GM19438 (cell line): ENCODE measurements around the gene PTPRN2.
"Not testable (repeated sequence)": the region's sequence is repeated elsewhere in the genome, so short reads cannot be mapped to it uniquely, and the experiment has no call there.

ENCODE experiments used
- ATAC-seq: cut with Tn5 transposase; IDR thresholded peaks from one replicate; pipeline ENCODE4 v1.9.1; 2021; ENCODE audit warnings: low read depth; ENCODE audit not compliant: unreplicated experiment

PTPRN2 gene

DNA sequence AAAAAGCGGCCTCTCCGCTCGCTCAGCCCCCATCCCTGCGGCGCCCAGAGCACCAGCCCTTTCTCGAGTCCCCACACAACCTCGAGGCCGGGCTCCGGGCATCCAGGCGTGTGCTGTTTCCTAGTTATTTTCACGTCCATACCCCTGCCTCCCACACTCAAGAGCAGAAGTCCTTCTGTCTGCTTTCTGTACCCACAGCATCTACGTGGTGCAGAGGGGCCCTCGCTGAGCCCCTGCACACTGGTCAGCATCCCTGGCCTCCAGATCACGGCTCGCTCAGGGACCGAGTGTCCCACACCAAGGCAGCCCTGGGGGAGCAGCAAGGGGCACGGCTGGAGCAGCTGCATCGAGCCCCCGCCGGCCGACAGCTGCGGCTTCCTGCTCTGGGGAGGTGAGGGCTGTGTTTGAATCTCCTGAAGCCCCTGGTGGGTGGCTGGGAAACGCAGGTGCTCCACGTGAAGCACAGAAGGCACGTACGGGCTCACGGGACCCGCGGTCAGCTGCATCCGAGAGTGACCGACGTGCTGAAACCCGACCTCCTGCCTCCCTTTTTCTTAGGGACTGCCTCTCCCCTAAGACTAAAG, 917.8 kb downstream of the PTPRN2 start:
- no peak for ATAC-seq

- ATAC-seq = no peak
Observed at GRCh38 chr7:157668884-157669767, 918.5 kb downstream of the PTPRN2 start.

DNA sequence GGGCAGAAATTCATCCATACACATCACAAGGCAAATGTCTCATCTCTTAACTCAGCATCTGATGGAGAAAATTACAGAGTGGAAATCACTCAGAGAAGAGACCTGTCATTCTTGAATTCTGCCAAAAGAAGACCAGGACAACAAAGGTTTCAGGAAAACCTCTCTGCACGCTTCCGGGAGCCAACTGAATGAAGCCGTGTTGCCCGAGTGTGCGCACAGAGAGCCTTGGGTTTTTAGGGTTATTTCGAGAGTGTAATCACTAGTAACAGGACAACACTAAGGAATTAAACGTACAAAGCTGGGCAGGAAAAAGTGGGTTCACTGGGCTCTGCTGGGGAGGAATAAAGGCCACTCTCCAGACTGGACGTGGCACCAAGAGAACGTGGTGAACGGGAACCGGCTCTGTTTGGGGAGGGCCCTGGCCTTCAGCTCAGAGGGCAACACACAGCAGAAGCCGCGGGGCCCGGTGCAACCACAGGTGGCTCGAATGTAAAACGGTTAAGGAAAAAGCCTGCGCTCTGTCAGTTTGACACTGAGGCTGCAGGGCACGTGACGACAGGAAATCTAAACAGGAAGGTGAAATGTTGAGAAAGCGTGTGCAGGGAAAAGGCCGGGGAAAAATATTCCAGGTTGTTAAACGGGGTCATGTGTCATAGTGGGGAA, 919.3 kb downstream of the PTPRN2 start:
- ATAC-seq = no peak

DNA sequence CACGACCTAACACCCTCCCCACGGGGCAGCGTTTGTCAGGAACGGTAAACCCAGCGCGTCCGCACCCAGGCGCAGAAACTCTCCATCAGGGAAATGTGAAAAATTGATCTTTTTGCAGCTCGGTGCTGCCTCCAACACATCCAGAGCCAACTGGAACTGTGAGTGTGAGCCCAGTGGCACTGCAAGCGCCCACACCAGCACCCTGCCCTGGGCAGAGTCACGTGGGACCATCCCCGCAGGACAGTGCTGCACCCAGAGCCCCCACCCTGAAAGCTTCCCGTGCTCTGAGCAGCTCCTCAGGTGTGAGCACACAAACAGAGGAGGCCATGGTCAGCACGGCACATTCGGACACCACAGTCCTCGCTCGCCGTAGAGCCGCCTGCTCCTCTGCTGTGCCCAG, 919.9 kb downstream of the PTPRN2 start:
- no peak for ATAC-seq

DNA sequence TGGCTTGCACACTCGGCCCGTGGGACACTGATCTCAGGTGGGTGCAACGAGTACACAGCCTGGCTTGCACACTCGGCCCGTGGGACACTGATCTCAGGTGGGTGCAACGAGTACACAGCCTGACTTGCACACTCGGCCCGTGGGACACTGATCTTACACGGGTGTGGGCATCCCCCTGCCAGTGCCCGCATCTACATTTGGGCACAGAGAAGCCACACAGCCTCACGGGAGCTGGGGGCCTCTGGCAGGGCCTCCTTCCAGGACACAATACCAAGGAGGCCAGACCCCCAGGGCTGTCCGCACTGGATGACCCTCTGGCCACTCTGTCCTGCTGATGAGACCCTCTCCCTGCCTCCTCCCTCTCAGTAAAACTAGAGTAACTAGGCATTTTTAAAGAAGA, 920.4 kb downstream of the PTPRN2 start:
- no peak for ATAC-seq

- no peak for ATAC-seq
Observed at GRCh38 chr7:157666530-157667040, 921.0 kb downstream of the PTPRN2 start.

GRCh38 chr7:157665634-157665988, 922.0 kb downstream of the PTPRN2 start:
- not testable (repeated sequence) for ATAC-seq

- no peak for ATAC-seq
Observed at GRCh38 chr7:157664871-157665633, 922.6 kb downstream of the PTPRN2 start.

- no peak for ATAC-seq
Observed at GRCh38 chr7:157664034-157664433, 923.6 kb downstream of the PTPRN2 start.

DNA sequence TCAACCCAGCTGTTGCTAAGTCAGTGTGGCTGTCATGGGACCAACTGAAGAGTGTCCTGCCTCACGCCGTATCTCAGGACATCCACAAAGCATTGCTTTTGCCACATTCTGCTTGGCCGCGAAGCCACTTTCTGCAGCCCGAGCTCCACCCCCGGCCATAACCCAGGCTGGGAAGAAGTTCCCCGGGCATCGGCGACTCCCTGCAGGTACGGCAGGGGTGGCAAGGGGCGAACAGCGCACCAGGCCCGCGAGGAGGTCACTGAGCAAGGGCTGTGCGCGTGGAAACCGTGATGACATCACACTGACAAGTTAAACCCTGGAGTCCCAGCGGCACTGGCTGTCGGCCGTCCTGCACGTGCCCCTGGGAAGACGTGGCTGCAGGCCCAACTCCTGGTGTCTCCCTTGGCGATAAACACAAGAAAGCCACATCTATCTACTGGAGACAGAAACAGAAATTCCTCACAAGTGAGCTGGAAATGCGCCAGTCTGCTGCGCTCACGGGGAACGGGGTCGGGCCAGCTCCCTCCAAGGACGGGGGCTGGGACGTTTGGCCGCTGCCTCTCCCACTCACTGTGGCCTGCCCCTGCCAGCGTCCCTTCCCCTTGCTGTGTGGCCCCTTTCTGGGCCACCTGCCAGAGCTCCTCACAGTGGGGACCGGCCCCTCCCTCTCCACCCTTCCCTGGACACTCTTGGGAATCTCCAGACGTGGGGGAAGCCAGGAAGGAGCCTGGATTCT, 924.5 kb downstream of the PTPRN2 start:
- no peak for ATAC-seq

DNA sequence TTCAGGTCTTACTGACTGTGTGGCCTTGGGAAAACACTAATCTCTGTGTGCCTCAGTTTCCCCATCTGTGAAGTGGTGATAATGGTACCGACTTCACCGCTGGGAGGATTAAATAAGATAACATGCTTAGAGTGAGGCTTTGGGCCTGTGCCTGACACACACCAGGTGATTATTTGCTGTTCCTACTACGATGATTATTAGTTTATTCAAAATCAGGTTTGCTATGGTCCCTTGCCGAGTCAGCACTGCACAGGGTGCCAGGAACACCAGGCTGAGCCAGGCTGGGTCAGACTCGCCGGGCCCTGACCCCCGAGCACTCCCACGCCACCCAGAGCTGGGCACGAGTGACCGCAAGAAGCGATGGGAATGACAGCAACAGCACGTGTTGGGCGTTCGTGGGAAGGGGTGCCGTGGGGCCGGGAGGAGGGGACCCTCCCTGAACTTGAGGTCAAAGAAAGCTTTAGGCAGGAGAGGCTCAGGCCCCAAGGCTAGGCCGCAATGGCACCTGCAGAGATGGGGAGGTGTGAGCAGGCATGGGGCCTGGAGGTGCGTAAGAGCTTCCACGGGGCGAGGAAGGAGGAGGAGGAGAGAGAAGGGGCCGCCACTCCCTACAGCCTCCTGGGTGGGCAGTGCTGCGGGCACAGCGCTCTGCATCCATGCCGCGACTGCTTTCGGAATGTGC, 925.4 kb downstream of the PTPRN2 start:
- ATAC-seq = no peak

DNA sequence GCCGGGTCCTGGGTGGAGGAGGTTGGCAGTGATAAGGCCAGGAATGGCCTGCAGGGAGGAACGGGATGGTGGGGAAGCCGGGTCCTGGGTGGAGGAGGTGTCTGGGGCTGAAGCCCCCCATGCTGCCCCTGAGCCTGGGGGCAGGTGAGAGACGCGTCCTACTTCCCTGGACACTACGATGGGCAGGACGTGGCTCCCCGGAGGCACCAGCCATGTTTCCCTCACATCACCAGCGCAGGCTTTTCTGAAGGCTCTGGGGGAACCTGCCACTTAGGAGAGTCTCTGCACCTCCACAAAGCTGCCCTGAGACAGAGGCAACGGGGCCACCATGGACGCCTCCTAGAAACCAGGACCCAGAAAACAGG, 926.0 kb downstream of the PTPRN2 start:
- no peak for ATAC-seq

- no peak for ATAC-seq
Observed at GRCh38 chr7:157660971-157661610, 926.5 kb downstream of the PTPRN2 start.

- no peak for ATAC-seq
Observed at GRCh38 chr7:157658851-157659412, 928.7 kb downstream of the PTPRN2 start.

DNA sequence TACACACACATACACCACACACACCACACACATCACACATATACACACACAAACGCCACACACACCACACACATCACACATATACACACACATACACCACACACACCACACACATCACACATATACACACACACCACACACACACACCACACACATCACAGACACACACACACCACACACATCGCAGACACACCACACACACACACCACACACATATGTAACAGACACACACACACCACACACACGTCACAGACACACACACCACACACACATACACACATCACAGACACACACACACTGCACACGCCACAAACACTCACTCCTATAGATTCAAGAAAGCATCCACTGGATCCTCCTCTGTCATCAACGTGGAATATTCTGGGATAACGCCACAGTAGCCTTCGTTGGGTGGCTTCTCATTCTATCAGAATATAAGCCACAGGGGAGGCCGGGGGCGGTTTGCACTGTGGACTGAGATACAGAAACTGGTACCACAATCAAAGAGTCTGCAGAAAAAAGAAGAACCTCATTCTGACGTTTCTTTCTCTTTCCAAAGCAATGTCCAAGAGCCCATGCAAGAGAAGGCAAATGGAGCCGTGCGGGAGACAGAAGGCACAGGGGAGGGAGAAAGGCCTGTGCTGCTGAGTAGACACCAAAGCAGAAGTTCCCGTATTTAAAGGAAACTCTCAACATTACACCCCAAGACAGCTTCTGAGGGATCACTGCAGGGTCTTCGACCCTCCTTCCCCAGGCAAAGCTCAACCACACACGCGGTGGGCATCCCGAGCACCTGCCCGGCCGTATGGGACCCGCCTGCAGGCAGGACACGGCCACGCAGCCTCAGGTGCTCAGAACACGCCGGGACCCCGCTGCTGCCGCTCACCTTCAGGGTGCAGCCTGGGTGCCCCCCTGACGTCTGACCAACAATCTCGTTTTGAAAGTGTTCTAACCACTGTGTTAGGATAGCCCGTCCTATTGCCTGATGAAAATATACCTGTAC, 929.6 kb downstream of the PTPRN2 start:
- no peak for ATAC-seq

DNA sequence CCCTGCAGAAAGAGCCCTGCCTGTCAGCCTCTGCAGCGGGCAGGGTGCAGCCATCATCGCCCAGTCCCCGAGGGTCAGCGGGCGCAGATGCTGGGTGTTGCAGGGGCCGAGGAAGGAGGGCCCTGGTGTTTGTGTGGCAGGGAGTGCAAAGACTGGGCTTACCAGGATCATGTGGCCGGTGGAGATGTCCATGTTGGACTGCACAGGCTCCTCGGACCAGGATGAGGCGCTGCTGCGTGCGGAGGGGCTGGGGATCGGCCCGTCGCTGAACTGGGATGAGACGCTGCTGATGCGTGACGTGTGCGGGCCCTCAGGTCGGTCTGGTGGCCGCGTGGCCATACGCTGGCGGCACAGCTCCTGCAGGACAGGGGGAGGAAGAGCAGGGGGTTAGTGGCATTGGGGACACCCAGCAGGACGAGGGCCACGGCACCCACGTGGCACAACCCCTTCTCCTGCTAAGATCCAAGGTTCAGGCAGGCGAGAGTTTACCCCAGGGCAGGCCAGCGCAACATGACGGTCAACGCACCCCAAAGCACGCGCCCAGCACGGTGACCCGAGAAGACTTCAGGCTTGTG, 931.3 kb downstream of the PTPRN2 start:
- no peak for ATAC-seq

DNA sequence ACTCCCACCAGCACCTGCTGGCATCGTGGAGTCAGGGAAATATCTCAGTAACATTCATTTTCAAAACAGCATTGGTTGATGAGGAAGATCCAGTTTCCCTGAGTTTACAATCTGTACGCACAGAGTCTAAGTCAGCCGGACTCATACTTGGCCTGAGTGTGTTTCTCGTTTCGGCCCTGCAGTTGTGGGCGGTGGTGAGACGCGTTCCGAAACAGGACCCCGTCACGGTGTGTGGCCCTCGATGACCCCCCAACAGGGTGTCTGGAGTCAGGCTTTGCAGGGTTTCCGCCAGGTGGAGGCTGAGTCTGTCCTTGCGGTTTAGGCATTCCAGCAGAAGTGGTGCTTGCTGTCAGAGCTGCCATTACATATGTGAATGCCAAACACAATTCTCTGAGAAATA, 933.3 kb downstream of the PTPRN2 start:
- no peak for ATAC-seq
